ENCODE results near the gene PDIA5.
A peak's percentile ranks its signal among the peaks of the same experiment; 100 is the strongest.

PDIA5 gene

DNA sequence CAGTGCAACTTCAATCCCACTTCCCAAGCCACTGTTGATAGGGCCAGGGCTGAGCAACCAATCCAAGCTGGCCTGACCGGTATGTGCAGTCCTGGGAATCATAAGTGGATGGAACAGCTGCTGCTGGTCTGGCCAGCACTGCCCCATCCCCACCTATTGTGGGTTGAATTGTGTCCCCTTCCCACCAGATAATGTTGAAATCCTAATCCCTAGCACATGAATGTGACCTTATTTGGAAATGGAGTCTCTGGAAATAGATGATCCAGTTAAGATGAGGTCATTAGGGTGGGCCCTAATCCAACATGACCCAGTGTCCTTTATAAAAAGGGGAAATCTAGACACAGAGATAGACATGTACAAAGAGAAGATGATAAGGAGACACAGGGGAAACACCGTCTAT is 13.7 kb upstream of the PDIA5 start:
- H3K27me3 Mint-ChIP-seq (ENCODE audit: low read depth): peaks cover 14% of the 10 kb centered on the region
- no peaks in the 10 kb centered on the region for H3K36me3 Mint-ChIP-seq (ENCODE audit: low read depth)
- DNase-seq (ENCODE audit: low spot score): no peak
- no peak overlapping the region for H3K27ac Mint-ChIP-seq
- H3K4me3 Mint-ChIP-seq: no peak overlapping the region
- H3K9me3 Mint-ChIP-seq: no peaks in the 10 kb centered on the region
- no peaks in the 10 kb centered on the region for H3K4me1 Mint-ChIP-seq (ENCODE audit: low read depth)

DNA sequence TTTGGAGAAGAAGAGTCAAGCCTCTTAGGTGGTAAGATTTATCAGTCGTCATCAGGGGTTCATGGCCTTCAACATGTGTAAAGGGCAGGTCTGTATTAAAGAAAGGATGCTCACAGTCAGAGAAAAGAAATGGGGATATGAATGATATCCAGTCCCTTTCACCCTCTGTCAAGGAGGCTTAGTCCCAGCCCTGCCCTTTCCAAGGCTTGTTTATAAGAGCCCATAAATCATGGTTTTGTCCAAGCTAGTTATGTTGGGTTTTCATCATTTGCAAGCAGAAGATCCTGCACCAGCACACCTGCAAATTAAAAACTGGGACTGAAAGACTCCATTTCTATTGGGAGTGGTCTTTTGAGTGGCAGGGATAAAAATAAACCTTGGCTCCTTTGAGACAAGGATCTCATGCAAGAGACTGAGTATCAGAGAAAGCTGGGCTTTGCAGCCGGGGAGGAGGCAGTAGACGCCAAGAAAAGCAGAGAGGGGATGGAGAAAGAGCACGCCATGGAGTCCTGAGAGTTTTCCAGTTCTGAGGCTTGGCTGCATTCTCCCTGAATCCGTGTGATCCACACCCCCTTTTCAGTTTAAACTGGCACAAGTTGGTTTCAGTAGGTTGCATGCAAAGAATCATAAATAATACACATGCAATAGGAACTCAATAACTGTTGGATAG is 12.6 kb upstream of the PDIA5 start:
- Mint-ChIP-seq H3K27ac (no peak overlapping the region), H3K27me3 (ENCODE audit: low read depth) (peaks cover 14% of the 10 kb centered on the region), H3K4me3 (no peak overlapping the region), H3K4me1 (ENCODE audit: low read depth) (no peaks in the 10 kb centered on the region), H3K9me3 (no peaks in the 10 kb centered on the region), H3K36me3 (ENCODE audit: low read depth) (no peaks in the 10 kb centered on the region)
- no peak for DNase-seq (ENCODE audit: low spot score)

DNA sequence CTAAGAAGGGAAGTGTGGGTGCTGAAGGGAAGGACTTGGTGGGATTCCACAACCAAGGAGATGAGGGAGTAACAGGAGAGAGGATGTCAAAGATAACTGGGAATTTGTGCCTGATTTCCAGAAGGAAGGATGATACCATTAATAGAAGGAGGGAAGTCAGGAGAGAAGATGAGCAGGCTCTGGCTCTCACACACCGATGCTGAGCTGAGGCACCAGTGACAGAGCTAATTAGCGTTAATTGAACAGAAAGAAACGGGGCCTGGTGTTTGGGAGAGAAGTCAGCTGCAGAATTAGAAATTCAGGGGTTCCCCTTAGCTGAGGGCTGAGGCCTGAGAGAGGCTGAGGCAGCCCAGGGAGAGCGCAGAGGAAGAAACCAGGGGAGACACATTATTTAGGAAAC is 11.9 kb upstream of the PDIA5 start:
- H3K27ac Mint-ChIP-seq: no peak overlapping the region
- H3K27me3 Mint-ChIP-seq (ENCODE audit: low read depth): peaks cover 14% of the 10 kb centered on the region
- H3K36me3 Mint-ChIP-seq (ENCODE audit: low read depth): no peaks in the 10 kb centered on the region
- no peaks in the 10 kb centered on the region for H3K9me3 Mint-ChIP-seq
- DNase-seq (ENCODE audit: low spot score): no peak
- no peak overlapping the region for H3K4me3 Mint-ChIP-seq
- no peaks in the 10 kb centered on the region for H3K4me1 Mint-ChIP-seq (ENCODE audit: low read depth)

DNA sequence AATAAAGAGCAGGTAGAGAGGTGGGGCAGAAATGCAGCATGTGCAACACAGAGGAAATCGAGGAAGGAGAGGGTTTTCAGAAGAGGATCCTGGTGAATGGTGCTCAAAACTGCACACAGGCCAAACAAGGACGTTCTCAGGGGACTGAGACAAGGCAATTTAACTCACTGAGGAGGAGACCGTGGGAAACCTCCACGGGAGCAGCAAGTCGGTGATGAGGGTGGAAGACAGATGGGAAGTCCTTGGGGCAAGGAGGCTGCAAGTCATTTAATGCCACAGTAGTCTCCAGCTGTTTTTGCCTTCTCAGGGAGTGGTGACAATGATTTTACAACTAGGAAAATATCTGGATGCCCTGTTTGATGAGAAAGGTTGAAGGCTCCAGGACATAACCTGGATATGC is 11.5 kb upstream of the PDIA5 start:
- DNase-seq (ENCODE audit: low spot score): no peak
- Mint-ChIP-seq H3K4me1 (ENCODE audit: low read depth) (no peaks in the 10 kb centered on the region), H3K27me3 (ENCODE audit: low read depth) (peaks cover 14% of the 10 kb centered on the region), H3K36me3 (ENCODE audit: low read depth) (no peaks in the 10 kb centered on the region), H3K27ac (no peak overlapping the region), H3K9me3 (no peaks in the 10 kb centered on the region), H3K4me3 (no peak overlapping the region)

DNA sequence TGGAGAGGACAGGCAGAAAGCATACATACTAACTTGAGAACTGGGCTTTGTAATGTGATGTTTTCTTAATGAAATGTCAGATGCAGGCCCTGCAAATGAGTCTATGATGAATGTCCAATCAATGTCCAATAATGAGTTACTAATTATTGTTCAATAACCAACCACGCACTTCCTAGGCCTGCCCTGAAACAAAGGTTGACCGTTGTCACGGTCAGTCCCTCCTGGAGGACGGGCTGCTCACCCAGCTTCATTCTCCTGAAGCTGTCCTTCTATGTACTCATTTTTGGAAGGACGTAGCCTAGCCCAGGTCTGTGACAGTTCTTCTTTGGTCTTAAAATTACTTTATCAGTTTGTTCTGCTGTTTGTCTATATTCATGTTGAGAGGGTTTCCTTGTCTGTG is 8.3 kb upstream of the PDIA5 start:
- no peaks in the 10 kb centered on the region for H3K4me1 Mint-ChIP-seq (ENCODE audit: low read depth)
- no peaks in the 10 kb centered on the region for H3K36me3 Mint-ChIP-seq (ENCODE audit: low read depth)
- H3K4me3 Mint-ChIP-seq: no peak overlapping the region
- DNase-seq (ENCODE audit: low spot score): no peak
- H3K27me3 Mint-ChIP-seq (ENCODE audit: low read depth): peaks cover 22% of the 10 kb centered on the region
- no peak overlapping the region for H3K27ac Mint-ChIP-seq
- H3K9me3 Mint-ChIP-seq: no peaks in the 10 kb centered on the region

DNA sequence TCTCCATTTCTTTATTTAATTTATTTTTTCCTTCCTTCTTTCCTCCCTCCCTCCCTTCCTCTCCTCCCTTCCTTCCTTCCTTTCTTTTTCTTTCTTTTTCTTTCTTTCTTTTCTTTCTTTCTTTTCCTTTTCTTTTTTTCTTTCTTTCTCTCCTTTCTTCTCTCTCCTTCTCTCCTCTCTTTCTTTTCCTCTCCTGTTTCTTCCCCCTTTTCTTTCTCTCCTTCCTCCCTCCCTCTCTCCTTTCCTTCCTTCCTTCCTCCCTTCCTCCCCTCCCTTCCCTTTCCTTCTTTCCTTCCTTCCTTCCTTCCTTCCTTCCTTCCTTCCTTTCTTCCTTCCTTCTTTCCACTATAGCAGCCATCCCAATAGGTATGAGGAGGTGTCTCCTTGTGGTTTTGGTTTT is 6.8 kb upstream of the PDIA5 start:
- Mint-ChIP-seq H3K9me3 (no peaks in the 10 kb centered on the region), H3K27me3 (ENCODE audit: low read depth) (peaks cover 17% of the 10 kb centered on the region), H3K27ac (no peak overlapping the region), H3K4me1 (ENCODE audit: low read depth) (peaks cover 9% of the 10 kb centered on the region), H3K36me3 (ENCODE audit: low read depth) (no peaks in the 10 kb centered on the region), H3K4me3 (no peak overlapping the region)
- DNase-seq (ENCODE audit: low spot score): no peak

DNA sequence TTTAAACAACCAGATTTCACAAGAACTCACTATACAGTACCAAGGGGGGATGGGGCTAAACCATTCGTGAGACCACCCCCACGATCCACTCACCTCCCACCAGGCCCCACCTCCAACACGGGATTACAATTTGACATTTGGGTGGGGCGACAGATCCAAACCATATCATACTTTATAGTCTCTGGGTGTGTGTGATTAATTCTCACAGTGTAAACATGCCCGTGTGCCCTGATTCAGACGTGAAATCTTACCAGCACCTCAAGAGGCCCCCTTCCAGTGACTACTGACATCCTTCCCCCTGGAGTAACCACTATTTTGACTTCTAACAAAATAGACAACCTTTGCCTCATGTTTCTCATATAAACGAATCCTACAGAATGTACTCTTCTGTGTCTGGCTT is 5.0 kb upstream of the PDIA5 start:
- Mint-ChIP-seq H3K4me1 (ENCODE audit: low read depth) (peaks cover 24% of the 10 kb centered on the region), H3K27ac (no peak overlapping the region), H3K36me3 (ENCODE audit: low read depth) (no peaks in the 10 kb centered on the region), H3K27me3 (ENCODE audit: low read depth) (peaks cover 16% of the 10 kb centered on the region), H3K9me3 (no peaks in the 10 kb centered on the region), H3K4me3 (no peak overlapping the region)
- no peak for DNase-seq (ENCODE audit: low spot score)

DNA sequence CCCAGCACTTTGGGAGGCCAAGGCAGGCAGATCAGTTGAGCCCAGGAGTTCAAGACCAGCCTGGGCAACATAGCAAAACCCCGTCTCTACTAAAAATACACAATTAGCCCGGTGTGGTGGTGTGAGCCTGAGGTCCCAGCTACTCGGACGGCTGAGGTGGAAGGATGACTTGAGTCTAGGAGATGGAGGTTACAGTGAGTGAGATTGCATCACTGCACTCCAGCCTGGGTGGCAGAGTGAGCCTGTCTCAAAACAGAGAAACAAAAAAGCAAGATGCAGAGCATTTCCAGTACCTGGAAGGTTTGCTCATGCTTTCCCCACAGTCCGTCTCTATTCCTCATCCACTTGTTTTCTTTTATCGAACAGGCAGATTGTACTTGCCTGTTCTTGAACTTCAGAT is 3.8 kb upstream of the PDIA5 start:
- DNase-seq (ENCODE audit: low spot score): no peak
- no peaks in the 10 kb centered on the region for H3K36me3 Mint-ChIP-seq (ENCODE audit: low read depth)
- peaks cover 16% of the 10 kb centered on the region for H3K27me3 Mint-ChIP-seq (ENCODE audit: low read depth)
- no peak overlapping the region for H3K4me3 Mint-ChIP-seq
- H3K4me1 Mint-ChIP-seq (ENCODE audit: low read depth): peaks cover 28% of the 10 kb centered on the region
- H3K27ac Mint-ChIP-seq: no peak overlapping the region
- H3K9me3 Mint-ChIP-seq: no peaks in the 10 kb centered on the region

DNA sequence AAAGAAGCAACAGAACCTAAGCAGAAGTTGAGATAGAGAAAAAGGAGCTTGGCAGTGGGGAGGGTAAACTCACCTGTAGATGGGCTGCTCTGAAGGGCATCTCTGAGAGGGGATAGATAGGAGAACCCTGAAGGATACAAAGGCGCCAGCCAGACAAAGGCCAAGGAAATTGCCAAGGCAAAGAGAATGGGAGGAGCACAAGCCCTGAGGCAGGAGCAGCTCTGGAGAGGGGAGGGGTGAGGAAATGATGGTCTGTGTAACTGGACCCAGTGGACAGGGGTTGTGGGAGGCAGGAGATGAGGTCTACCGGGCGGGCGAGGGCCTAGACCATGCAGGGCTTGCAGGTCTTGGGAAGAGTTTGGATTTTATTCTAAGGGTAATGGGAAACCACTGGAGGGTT is 2.3 kb upstream of the PDIA5 start:
- Mint-ChIP-seq H3K9me3 (no peaks in the 10 kb centered on the region), H3K27me3 (ENCODE audit: low read depth) (peaks cover 16% of the 10 kb centered on the region), H3K4me1 (ENCODE audit: low read depth) (peaks cover 34% of the 10 kb centered on the region), H3K27ac (no peak overlapping the region), H3K36me3 (ENCODE audit: low read depth) (no peaks in the 10 kb centered on the region), H3K4me3 (peak overlapping the region; percentile 28)
- no peak for DNase-seq (ENCODE audit: low spot score)

DNA sequence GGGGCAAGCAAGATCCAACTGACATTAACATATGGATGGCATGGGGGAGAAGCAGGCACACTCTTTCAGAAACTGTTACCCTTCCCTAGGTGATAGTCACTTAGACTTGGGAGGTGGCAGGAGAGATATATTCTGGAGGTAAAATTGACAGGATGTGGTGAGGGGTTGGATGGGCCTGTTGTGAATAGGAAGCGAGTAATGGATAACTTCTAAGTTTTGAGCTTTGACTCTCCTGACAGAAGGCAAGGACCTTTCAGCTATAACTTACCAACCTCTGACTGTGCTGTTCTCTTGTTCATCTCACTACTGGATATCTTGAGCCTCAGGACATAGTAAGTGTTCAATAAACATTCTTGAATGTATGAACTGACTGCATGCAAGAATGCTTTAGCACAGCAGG is 1.9 kb upstream of the PDIA5 start:
- Mint-ChIP-seq H3K27me3 (ENCODE audit: low read depth) (peaks cover 16% of the 10 kb centered on the region), H3K27ac (no peak overlapping the region), H3K36me3 (ENCODE audit: low read depth) (no peaks in the 10 kb centered on the region), H3K9me3 (no peaks in the 10 kb centered on the region), H3K4me3 (peak overlapping the region; percentile 28), H3K4me1 (ENCODE audit: low read depth) (peaks cover 34% of the 10 kb centered on the region)
- no peak for DNase-seq (ENCODE audit: low spot score)

DNA sequence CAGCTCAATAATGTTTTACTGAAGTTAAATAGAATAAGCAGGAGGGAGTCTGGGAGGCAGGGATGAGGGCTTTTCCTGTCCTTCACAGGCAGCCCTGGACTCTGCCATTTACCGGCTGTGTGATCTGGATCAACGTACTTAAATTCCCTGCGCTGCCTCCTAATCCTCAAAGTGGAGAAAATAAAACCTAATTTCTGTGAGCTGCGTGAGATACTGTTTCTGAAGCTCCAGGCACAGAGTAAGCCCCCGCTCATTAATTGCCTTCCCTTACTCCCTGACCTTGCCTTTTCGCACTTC is 278 bp upstream of the PDIA5 start:
- H3K27me3 Mint-ChIP-seq (ENCODE audit: low read depth): peaks cover 7% of the 10 kb centered on the region
- H3K36me3 Mint-ChIP-seq (ENCODE audit: low read depth): no peaks in the 10 kb centered on the region
- no peaks in the 10 kb centered on the region for H3K9me3 Mint-ChIP-seq
- peaks cover 34% of the 10 kb centered on the region for H3K4me1 Mint-ChIP-seq (ENCODE audit: low read depth)
- H3K27ac Mint-ChIP-seq: peak overlapping the region; percentile 47
- DNase-seq (ENCODE audit: low spot score): no peak
- peak overlapping the region; percentile 85 for H3K4me3 Mint-ChIP-seq

DNA sequence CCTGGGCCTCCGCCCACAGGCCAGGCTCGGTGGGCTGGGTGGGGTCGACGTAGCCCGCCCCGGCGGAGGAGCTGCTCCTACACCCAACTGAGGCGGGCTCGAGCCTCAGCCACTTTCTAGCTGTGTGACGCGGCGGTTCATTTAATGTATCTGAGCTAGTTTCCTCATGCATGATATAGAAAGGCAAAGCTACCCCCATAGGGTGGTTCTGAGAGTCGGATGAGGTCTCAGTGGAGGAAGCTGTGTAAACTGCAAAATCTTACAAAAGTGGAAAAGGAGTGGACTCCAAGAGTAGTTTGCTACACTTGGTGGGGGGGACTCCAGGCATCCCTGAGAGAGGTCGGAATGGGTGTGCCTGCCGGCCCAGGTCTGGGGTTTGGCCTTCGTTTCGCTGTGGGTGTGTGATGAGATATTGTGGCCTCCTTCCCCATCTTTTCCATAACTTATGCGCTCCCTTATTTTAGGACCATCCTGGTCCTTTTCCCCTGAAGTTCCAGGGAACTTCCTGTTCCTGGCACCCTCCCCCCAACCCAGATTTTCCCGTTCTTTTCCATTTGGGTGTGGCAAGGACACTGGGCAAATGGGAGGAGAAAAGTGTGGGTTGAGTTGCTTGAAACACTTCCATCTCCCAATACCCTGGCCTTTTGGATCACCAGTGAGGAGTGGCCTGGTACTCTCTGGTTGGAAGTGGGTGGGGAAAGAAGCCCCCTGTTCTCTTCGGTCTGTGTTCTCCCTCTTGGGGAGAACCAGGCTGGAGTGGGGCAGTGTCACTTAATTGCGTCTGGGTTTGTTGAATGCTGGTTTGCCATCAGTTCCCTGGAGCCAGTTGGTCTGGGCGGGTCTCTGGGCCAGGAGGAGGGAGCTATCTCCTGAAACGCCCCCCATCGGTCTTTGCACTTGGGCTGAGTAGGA is 1.1 kb downstream of the PDIA5 start:
- Mint-ChIP-seq H3K36me3 (ENCODE audit: low read depth) (no peaks in the 10 kb centered on the region), H3K4me1 (ENCODE audit: low read depth) (peaks cover 39% of the 10 kb centered on the region), H3K4me3 (peak overlapping the region; percentile 85), H3K27ac (peak overlapping the region; percentile 39), H3K27me3 (ENCODE audit: low read depth) (no peaks in the 10 kb centered on the region), H3K9me3 (no peaks in the 10 kb centered on the region)
- peak; percentile 12 for DNase-seq (ENCODE audit: low spot score)

DNA sequence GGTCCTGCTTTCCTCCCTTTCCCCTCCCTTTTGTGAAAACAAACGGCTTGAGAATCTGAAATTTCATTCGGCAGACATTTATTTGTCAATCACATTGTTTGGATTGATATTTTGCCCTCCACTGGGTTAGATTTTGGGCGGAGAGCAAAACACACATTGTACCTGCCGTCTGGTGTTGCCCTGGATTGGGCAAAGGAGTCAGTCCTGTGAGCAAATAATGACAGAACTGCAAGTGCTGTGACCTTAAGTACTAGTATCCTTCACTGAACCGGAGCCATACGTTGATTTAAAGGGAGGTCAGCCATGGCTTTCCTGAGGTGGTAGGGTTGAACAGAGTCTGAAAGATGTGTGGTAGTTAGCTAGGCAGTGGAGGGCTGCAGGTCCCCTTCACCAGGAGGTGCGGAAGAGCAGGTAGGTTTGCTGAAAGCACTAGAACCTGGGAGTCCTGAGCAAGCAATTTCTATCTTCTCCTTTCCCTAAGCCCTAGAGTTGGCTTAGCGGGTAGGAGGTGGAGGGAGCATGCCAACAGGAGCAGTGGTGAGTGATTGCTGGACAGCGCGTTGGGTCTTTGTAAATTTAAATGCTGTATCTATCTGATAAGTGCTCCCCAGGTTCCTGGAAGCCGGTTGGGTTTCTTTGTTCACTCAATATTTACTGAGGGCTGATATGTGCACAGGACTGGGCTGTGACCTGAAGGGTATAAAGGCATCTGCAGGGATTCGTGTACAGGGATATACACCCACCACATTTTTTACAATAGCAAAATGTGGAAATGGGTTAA is 2.0 kb downstream of the PDIA5 start:
- Mint-ChIP-seq H3K9me3 (no peaks in the 10 kb centered on the region), H3K27me3 (ENCODE audit: low read depth) (no peaks in the 10 kb centered on the region), H3K4me1 (ENCODE audit: low read depth) (peaks cover 39% of the 10 kb centered on the region), H3K36me3 (ENCODE audit: low read depth) (no peaks in the 10 kb centered on the region), H3K4me3 (peak overlapping the region; percentile 85), H3K27ac (no peak overlapping the region)
- no peak for DNase-seq (ENCODE audit: low spot score)

DNA sequence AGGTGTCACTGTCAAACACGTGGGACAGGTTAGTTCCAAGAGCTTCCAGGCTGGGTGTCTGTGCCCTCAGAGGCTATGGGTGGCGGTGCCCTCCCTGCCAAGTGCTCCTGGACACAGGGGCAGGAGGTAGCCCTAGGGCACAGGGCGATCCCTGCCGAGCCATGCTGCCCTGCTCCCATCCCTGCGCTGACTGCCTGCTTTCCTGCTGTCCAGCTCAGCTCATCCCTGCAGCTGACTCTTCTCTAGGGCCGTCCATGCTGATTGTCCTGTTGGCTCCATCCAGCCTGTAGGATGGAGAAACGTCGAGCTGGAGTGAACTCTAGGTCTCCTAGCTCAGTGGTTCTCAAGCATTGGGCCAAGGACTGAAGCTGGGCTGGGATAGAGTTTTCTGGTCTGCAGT is 3.7 kb downstream of the PDIA5 start:
- DNase-seq (ENCODE audit: low spot score): no peak
- H3K4me1 Mint-ChIP-seq (ENCODE audit: low read depth): peaks cover 31% of the 10 kb centered on the region
- no peaks in the 10 kb centered on the region for H3K36me3 Mint-ChIP-seq (ENCODE audit: low read depth)
- H3K27me3 Mint-ChIP-seq (ENCODE audit: low read depth): no peaks in the 10 kb centered on the region
- H3K9me3 Mint-ChIP-seq: no peaks in the 10 kb centered on the region
- H3K27ac Mint-ChIP-seq: no peak overlapping the region
- no peak overlapping the region for H3K4me3 Mint-ChIP-seq
